Ramos (cell line): ENCODE results near the gene SUCLG2.

Experiments
- in situ Hi-C: fragments of 300-500 bp; cut with MboI; formaldehyde crosslinking; loops from one replicate; pipeline ENCODE4 v1.14.3; 2022; ENCODE audit warnings: low sequenced_read_pairs; ENCODE audit not compliant: unreplicated experiment

Gene SUCLG2

DNA sequence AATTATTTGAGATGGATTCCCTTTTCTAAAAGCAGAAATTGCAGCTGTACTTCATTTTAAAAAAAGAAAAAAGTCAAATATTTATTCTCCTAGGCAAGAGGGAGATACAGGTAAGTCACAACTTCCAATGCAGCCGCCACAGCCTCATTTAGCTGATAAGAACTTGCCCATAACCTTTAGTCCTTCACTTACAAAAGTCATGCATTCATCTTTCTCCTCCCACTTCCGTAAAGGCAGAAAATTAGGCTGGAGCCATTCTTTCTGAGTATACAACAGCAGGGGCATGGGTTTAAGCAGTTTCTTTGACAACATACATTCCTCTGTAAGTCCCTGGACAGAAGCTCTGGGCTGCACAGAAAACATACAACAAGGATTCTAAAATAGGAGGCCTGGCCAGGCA, 4.3 kb downstream of the SUCLG2 start:
- in situ Hi-C loops, result no loop called here

DNA sequence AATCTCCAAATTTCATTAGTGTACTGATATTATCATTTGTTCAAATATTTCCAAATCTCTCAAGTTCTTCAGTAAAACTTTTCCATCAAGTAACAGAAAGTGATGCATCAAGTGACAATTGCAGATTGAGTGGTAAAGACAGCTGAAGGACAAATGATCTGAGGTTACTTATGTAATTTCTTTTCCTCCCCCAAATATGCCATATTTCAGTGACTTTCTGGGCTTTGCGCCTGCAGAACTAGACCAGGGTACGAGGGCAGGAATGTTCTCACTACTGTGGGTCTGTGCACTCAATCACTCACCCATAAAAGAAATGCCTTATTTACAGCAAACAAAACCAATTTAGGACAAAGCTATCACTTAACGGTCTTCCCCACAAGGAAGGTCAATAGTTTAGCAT, 4.7 kb downstream of the SUCLG2 start:
- in situ Hi-C loops, result no loop called here

GRCh38 chr3:67648701-67649100, 5.7 kb downstream of the SUCLG2 start:
- in situ Hi-C loops, result no loop called here

DNA sequence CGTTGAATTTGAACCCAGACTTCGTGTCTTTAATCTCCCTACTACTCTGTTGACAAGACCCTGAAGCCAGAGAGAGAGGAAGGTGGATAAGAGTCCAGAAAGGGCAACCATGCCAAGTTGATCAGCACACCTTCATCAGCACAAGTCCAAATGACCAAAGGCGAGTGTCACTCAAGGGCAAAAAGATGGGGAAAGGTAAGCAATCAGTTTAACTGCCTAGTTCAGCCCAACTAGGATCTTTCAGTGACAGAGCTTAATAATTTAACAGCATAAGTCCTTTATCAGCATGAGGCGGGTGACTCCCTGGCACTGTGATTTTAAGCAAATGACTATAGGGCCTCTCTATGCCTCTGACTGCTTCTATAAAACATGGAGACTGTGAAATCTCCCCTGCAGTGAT, 6.2 kb downstream of the SUCLG2 start:
- in situ Hi-C loops, result no loop called here

DNA sequence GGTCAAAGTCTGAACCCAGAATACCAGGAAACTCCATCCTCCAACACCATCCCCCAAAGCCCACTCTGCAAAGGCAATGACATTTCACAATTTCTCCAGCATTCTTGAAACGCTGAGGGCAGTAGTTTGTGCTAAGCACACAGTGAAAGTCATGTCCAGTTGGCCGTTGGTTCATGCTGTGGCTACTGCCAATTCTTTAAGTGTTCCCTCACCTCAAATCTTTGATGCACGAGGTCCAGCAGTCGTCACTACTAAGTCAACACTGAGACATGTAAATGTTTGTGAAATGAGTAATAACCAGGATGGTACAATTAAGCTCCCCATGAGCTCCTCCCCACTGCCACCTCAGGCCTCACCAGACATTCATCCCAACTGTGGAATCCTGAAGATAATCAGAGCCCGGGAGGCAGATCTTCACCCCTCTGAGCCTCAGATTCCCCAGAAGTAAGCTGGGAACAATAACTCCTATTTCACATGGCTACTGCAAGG, 7.0 kb downstream of the SUCLG2 start:
- in situ Hi-C loops, result no loop called here

- in situ Hi-C loops, result no loop called here
Measured at GRCh38 chr3:67646586-67647234, 7.7 kb downstream of the SUCLG2 start.

DNA sequence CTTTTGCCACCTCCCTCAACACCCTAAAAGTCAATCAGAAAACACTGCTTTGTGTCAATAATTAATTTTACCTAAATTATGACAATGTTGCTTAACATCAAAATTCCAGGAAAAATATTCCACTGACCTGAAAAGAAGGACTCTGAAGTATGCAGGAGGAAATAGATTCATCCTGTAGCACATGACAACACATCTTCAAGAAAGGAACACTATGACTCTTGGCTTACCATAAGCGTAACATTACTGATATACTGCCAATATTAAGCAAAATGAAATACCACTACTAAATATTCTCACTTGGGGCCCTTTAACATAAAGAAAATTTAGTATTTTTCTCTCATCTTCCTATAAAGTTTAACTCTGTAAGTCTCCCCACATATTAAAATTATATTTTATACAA, 9.6 kb downstream of the SUCLG2 start:
- in situ Hi-C loops, result no loop called here

GRCh38 chr3:67642734-67643133, 11.7 kb downstream of the SUCLG2 start:
- in situ Hi-C loops, result no loop called here

GRCh38 chr3:67642190-67642589, 12.2 kb downstream of the SUCLG2 start:
- in situ Hi-C loops, result no loop called here

- in situ Hi-C loops, result no loop called here
Measured at GRCh38 chr3:67641451-67641850, 13.0 kb downstream of the SUCLG2 start.

GRCh38 chr3:67640023-67640660, 14.3 kb downstream of the SUCLG2 start:
- in situ Hi-C loops, result no loop called here

GRCh38 chr3:67637255-67637900, 17.0 kb downstream of the SUCLG2 start:
- in situ Hi-C loops, result no loop called here

DNA sequence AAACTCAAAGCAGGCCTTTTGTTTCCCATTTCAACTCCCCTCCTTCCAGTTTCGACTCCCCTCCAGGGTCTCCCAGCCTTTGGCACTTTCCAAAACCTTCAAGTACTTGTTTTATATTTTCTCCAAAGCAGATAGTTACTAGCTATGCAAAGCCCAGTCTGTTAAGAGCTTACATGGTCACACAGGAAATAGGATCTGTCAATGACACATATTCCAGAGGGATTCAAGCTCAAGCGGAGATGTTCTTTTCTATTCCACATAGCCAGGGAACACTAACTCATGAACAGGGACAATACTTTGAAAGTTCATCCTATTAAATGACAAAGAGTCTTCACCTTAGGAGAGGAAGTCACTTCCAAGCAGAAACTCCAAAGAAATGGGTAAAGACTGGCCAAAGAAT, 18.6 kb downstream of the SUCLG2 start:
- in situ Hi-C loops, result no loop called here

GRCh38 chr3:67635257-67635656, 19.2 kb downstream of the SUCLG2 start:
- in situ Hi-C loops, result no loop called here

DNA sequence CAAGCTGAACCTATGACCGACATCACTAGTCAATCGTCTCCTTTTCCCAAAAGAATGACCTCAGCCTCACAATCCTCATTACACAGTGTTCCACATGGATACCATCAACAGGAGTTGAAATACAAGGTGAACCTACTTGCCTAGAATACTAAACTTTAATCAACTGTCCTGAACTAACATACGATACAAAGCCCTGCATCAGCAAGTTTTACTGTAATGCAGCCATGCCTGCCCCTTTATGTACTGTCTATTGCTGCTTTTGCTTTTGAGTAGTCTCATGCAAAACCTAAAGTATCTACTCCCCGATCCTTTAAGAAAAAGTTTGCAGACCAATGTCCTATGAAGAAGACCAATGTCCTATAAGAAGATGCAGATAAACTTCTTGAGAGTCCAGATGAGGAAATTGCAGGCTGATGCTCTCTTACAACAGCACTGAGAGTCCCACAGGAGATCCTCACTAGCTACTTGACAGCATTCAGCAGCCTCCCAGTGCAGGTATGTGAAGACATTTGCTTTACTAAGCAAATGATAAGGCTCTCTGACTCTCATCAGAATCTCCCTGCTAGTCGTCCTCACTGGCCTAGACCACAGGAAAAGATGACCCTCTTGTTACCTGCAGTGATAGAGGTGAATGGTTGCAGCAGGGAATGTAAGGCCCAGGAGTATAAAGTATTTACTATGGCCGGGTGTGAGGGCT, 23.6 kb downstream of the SUCLG2 start:
- in situ Hi-C loops, result no loop called here

GRCh38 chr3:67624687-67625086, 29.7 kb downstream of the SUCLG2 start:
- in situ Hi-C loops, result no loop called here

GRCh38 chr3:67624078-67624477, 30.3 kb downstream of the SUCLG2 start:
- in situ Hi-C loops, result no loop called here

- in situ Hi-C loops, result no loop called here
Measured at GRCh38 chr3:67622652-67623051, 31.8 kb downstream of the SUCLG2 start.

DNA sequence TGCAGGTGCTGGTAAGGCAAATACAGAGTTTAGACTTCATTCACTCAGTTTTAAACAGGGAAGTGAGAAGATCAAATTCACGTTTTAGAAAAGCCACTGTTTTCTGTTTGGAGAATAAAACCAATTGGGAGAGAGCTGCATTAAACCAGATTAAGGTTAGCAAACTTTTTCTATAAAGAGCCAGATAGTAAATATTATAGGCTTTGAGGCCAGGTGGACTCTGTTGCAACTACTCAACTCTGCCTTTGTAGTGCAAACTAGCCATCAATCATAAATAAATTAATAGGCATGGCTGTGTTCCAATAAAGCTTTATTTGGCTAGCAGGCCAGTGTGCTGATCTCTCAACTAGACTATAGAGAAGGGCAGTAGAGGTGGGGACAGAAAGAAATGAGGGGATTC, 33.5 kb downstream of the SUCLG2 start:
- in situ Hi-C loops, result no loop called here

DNA sequence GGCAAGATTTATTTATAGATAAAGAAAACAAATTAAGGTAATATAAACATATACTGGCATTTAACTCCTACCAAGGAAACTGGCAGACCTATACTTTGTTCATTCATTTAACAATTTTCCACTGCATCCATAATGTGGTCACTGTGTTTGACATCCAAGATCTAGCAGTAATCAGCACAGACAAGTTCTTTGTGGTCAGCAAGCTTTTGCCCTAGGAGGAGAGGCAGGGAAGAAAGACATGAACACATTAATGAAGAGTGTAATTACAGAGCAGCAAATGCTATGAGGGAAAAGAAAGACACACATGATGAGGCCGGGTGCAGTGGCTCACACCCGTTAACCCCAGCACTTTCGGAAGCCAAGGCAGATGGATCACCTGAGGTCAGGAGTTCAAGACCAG, 34.4 kb downstream of the SUCLG2 start:
- in situ Hi-C loops, result no loop called here

- in situ Hi-C loops, result no loop called here
Measured at GRCh38 chr3:67617518-67617917, 36.9 kb downstream of the SUCLG2 start.
